Right lung (tissue), 5 donors: ENCODE results near the gene LURAP1L. TPM values are rescaled to one million over a fixed set of nuclear protein-coding genes. Genes with fewer than 3 reads are reported as not detected.
"Not testable (repeated sequence)": the region's sequence is repeated elsewhere in the genome, so short reads cannot be mapped to it uniquely, and the experiment has no call there.

Experiments
- DNase-seq, 2 donors: peaks; one replicate each; pipeline ENCODE4 v3.0.0-alpha.2; 2013
- polyA plus RNA-seq, 5 donors: library from polyadenylated mRNA; unstranded; fragments of 120-200 nt; gene quantifications; one replicate each; pipeline versions ENCODE4 v1.2.1 to v1.2.3, GENCODE V29; 2013; ENCODE audit warnings: inconsistent platforms in 1 of 5, low replicate concordance in 1 of 5; ENCODE audit not compliant: insufficient read length in 5 of 5, insufficient read depth in 1 of 5

LURAP1L gene
- polyA plus RNA-seq, 5 donors, result 54.0 to 78.3 (median 60.8) TPM

DNA sequence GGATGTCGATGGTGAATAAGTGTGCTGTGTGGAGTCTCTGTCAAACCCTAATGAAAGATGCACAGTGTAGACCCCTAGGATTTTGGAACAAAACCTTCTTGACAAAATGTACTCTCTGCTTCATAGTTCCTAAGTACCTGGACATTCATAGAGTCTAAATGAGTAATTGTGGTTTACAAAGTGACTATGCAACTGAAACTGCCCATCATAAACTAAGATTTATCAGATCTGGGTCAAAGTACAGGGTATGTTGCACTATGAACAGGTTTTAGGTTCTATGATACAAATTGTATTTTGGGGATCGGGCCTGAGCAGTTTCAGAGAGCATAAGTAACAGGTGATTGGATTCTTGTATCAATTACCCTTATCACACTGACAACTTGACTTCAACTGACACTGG lies 79.4 kb downstream of the LURAP1L start:
- DNase-seq, result no peak

DNA sequence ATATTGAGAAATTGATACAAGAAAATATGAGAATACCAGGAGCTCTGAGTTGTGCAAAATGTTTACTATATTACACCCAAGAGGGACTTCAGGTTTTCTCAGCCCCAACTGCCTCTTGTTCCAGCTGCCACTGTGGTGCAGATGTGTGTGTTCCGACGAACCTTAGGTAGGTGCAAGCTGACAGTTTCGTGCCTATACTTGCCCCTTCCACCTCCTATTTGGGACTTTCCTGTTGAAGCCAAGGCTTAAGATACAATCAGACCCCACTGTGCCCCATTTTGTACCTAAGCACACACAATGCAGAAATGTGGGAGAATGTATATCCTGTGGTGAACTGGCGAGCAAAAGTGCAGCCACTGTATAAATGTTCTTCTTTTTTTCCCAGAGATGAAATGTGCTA lies 80.2 kb downstream of the LURAP1L start:
- DNase-seq, result no peak

- DNase-seq, result no peak
Observed at GRCh38 chr9:12856603-12857002, 81.8 kb downstream of the LURAP1L start.

- no peak for DNase-seq
Observed at GRCh38 chr9:12859704-12860251, 85.0 kb downstream of the LURAP1L start.

- no peak for DNase-seq
Observed at GRCh38 chr9:12860998-12861397, 86.2 kb downstream of the LURAP1L start.

DNA sequence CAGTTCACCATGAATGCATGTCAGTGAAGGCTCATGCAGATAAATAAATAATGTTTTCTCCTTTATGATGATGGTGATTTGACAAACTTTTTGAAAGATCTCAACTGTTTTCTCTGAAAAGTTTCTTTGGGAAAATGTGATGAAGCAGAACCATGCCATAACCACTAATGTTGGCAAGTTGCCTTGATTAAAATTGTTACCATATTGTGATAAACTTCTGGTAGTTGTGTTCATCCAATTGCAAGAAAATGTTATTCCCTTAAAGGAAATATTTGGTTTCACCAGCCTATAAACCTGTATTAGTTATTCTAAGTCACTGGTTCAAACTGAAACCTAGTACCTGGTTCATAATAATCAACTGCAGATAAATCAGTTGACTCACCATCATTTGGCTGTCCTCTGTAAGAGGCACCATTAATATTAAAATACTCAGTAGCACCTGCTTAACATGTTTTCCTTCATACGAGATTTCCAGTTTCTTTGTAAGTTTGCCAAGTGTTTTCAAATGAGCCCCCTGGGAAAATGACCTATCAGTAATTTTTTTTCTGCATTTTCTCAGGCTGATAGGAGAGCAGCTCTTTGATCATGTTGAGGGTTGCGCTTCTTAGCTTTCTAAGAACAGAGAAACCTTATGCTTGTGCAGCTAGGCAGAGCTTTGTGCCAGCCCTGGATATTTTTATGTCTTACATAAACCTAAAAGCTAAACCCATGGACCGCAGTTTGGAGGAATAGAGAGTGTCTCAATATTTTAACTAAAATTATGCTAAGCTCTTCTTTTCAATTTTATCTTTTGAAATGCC lies 88.0 kb downstream of the LURAP1L start:
- DNase-seq, result no peak

- no peak for DNase-seq
Observed at GRCh38 chr9:12863618-12864017, 88.8 kb downstream of the LURAP1L start.

DNA sequence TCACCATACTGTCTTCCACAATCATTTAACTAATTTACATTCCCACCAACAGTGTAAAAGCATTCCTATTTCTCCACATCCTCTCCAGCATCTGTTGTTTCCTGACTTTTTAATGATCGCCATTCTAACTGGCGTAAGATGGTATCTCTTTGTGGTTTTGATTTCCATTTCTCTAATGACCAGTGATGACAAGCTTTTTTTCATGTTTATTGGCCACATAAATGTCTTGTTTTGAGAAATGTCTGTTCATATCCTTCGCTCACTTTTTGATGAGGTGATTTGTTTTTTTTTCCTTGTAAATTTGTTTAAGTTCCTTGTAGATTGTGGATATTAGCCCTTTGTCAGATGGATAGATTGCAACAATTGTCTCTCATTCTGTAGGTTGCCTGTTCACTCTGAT lies 90.6 kb downstream of the LURAP1L start:
- not testable (repeated sequence) for DNase-seq

Other genes starting within 250 kb of the LURAP1L start
- 10 to 100 TPM in 1 of 5 donors, 1 to 10 TPM in 4; 5.5 to 11.2 (median 9.8) TPM for gene TYRP1, start 81.6 kb upstream of the LURAP1L start, polyA plus RNA-seq